MCF 10A (cell line): ENCODE measurements around the gene BBS1. TPM values are rescaled to one million over a fixed set of nuclear protein-coding genes. Genes with fewer than 3 reads are reported as not detected.

Source experiments
- BruUV-seq: library from RNA; stranded (reverse); fragments of 400-500 nt; replicated peaks from 2 replicates; lab custom pipeline; 2021; lab: Mats Ljungman, UMichigan
- CTCF ChIA-PET: fragments of 300-600 bp; sonication (Branson Sonifier 250); formaldehyde crosslinking; extraction: SDS; loops from one replicate; lab custom pipeline; 2021; ENCODE audit warnings: antibody characterized with exemption, inconsistent platforms; lab: Yijun Ruan, JAX
- POLR2A ChIA-PET: fragments of 300-600, 350-650 bp; sonication (Branson Sonifier 250); formaldehyde crosslinking; extraction: SDS; loops from one replicate; lab custom pipeline; 2020; ENCODE audit warnings: antibody characterized with exemption, inconsistent platforms; lab: Yijun Ruan, JAX
- DNase-seq: peaks from one replicate; pipeline ENCODE4 v3.0.0-alpha.2; 2018; ENCODE audit not compliant: unreplicated experiment
- H3K27ac Mint-ChIP-seq: one replicate; pipeline ENCODE4 v1.8.0; 2022; ENCODE audit warnings: mild to moderate bottlenecking, low read depth, mixed read lengths; ENCODE audit not compliant: unreplicated experiment
- H3K27me3 Mint-ChIP-seq: one replicate; pipeline ENCODE4 v1.8.0; 2022; ENCODE audit warnings: mixed read lengths; ENCODE audit not compliant: insufficient read depth, unreplicated experiment
- H3K36me3 Mint-ChIP-seq: one replicate; pipeline ENCODE4 v1.8.0; 2022; ENCODE audit warnings: mild to moderate bottlenecking, moderate library complexity, mixed read lengths; ENCODE audit not compliant: insufficient read depth, unreplicated experiment
- H3K4me1 Mint-ChIP-seq: one replicate; pipeline ENCODE4 v1.8.0; 2022; ENCODE audit warnings: mixed read lengths; ENCODE audit not compliant: insufficient read depth, unreplicated experiment
- H3K4me3 Mint-ChIP-seq: one replicate; pipeline ENCODE4 v1.8.0; 2022; ENCODE audit warnings: mild to moderate bottlenecking, moderate library complexity, mixed read lengths; ENCODE audit not compliant: unreplicated experiment
- H3K9me3 Mint-ChIP-seq: one replicate; pipeline ENCODE4 v1.8.0; 2022; ENCODE audit warnings: mixed read lengths; ENCODE audit not compliant: unreplicated experiment
- CTCF ChIP-seq: fragments of 200-600 bp; IDR thresholded peaks from one replicate; pipeline ENCODE4 v1.8.0; 2022; ENCODE audit warnings: antibody characterized with exemption, mild to moderate bottlenecking; ENCODE audit not compliant: unreplicated experiment
- intact Hi-C: fragments of 100-400 bp; cut with micrococcal nuclease; formaldehyde crosslinking; loops from 2 replicates; pipeline ENCODE4 v1.14.1; 2022
- total RNA-seq: library from RNA; stranded (reverse); gene quantifications from 2 replicates; pipeline ENCODE4 v1.2.3, GENCODE V29; 2022

BBS1 gene
- total RNA-seq, 1 experiment from 2014 or later: 31.7 TPM

GRCh38 chr11:66555416-66555815, 45.0 kb downstream of the BBS1 start:
- Mint-ChIP-seq H3K36me3 (no peaks in the 10 kb centered on the region), H3K4me3 (no peak overlapping the region), H3K27ac (no peak overlapping the region), H3K27me3 (no peaks in the 10 kb centered on the region), H3K4me1 (no peaks in the 10 kb centered on the region), H3K9me3 (no peaks in the 10 kb centered on the region)
- DNase-seq: no peak
- ChIA-PET POLR2A (no interaction called here), CTCF (no interaction called here)
- no TSS peak for BruUV-seq
- no peak for TF ChIP-seq CTCF
- intact Hi-C loops: no loop called here

DNA sequence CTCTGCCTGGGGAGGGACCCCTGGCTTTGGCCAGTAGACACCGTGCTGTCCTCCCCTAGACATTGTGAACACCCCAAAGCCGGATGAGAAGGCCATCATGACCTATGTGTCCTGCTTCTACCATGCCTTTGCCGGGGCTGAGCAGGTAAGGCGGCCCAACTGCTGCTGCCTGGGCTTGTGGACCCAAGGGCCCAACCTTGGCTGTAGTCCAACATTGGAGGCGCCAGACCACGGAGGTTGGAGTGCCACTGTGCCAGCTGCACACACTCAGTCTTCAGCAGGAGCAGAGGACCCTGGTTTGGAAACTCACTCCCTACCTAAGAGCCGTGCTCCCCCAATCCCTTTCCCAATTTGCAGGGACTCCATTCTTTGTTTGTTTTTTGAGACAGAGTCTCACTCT, 45.7 kb downstream of the BBS1 start:
- Mint-ChIP-seq H3K9me3 (no peaks in the 10 kb centered on the region), H3K4me3 (no peak overlapping the region), H3K27ac (no peak overlapping the region), H3K27me3 (no peaks in the 10 kb centered on the region), H3K36me3 (no peaks in the 10 kb centered on the region), H3K4me1 (no peaks in the 10 kb centered on the region)
- ChIA-PET CTCF (interaction anchor here (0.9 kb wide), 1 partner anchor 22 kb away, joined by 3 read pairs; no protein-coding TSS in a partner anchor), POLR2A (no interaction called here)
- DNase-seq: no peak
- no TSS peak for BruUV-seq
- TF ChIP-seq CTCF: no peak
- intact Hi-C loops: no loop called here

DNA sequence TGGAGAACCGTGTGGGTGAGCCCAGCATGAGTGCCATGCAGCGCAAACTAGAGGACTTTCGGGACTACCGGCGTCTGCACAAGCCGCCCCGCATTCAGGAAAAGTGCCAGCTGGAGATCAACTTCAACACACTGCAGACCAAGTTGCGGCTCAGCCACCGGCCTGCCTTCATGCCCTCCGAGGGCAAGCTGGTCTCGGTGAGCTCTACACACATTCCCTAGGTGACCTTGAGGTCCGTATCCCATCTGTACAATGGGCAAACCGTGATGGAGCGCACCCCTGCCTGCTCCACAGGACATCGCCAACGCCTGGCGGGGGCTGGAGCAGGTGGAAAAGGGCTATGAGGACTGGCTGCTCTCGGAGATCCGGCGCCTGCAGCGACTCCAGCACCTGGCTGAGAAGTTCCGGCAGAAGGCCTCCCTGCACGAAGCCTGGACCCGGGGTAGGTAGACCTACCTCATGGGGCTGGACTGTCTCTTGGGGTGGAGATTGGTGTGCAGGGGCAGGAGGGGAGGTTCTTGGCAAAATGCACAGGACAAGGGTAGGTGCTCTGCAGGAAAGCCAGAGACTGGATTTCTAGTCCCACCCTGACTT, 47.4 kb downstream of the BBS1 start:
- intact Hi-C loops: no loop called here
- no peaks in the 10 kb centered on the region for H3K36me3 Mint-ChIP-seq
- DNase-seq: no peak
- H3K4me1 Mint-ChIP-seq: no peaks in the 10 kb centered on the region
- H3K4me3 Mint-ChIP-seq: no peak overlapping the region
- H3K27me3 Mint-ChIP-seq: no peaks in the 10 kb centered on the region
- no peaks in the 10 kb centered on the region for H3K9me3 Mint-ChIP-seq
- no TSS peak for BruUV-seq
- CTCF ChIA-PET: no interaction called here
- TF ChIP-seq CTCF: no peak
- POLR2A ChIA-PET: interaction anchor here (0.7 kb wide), 1 partner anchor 167 kb away, joined by 3 read pairs; no protein-coding TSS in a partner anchor
- H3K27ac Mint-ChIP-seq: no peak overlapping the region

DNA sequence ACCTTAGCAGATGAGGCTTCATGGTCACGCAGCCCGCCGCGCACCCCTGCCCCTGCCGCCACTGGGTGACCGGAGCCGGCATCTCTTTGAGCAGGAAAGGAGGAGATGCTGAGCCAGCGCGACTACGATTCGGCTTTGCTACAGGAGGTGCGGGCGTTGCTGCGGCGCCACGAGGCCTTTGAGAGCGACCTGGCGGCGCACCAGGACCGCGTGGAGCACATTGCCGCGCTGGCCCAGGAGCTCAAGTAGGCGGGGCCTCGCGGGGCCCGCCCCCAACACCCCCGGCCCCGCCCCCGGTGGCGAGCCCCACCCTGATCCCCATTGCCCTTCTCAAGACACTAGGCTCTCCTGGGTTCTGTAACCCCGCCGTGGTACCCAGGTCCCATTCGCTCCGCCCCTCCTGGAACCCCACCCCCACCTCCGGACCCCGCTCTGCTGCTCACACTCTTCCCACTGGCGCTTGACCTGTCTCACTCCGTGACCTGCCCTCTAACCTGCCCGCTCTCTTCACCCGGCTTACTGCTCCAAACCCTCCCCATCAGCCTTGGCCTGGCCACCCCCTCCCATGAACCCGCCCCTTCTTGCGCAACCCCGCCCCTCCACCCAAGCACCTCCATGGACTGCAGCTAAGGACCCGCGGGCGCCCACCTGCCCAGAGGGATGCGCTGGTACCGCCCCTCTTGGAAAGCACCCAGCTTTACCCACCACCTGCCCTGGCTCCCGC, 48.9 kb downstream of the BBS1 start:
- H3K36me3 Mint-ChIP-seq: no peaks in the 10 kb centered on the region
- no peaks in the 10 kb centered on the region for H3K27me3 Mint-ChIP-seq
- no peak overlapping the region for H3K27ac Mint-ChIP-seq
- ChIA-PET CTCF (interaction anchor here (0.6 kb wide), 1 partner anchor 17 kb away, joined by 3 read pairs; no protein-coding TSS in a partner anchor), POLR2A (interaction anchor here (0.6 kb wide), 1 partner anchor 206 kb away, joined by 4 read pairs; no protein-coding TSS in a partner anchor)
- H3K4me1 Mint-ChIP-seq: no peaks in the 10 kb centered on the region
- TF ChIP-seq CTCF: no peak
- no peak overlapping the region for H3K4me3 Mint-ChIP-seq
- H3K9me3 Mint-ChIP-seq: no peaks in the 10 kb centered on the region
- no TSS peak for BruUV-seq
- intact Hi-C loops: no loop called here
- no peak for DNase-seq
